H1 (cell line): ENCODE results near the gene SAMD4A. TPM values are rescaled to one million over a fixed set of nuclear protein-coding genes. Genes with fewer than 3 reads are reported as not detected.

Source experiments
- CTCF ChIA-PET: fragments of 300-600 bp; sonication (Branson Sonifier 250); formaldehyde crosslinking; loops from one replicate; lab custom pipeline; 2021; ENCODE audit not compliant: partially characterized antibody; lab: Charles Lee
- POLR2A ChIA-PET: fragments of 300-600 bp; sonication (Branson Sonifier 250); formaldehyde crosslinking; loops from one replicate; lab custom pipeline; 2021; ENCODE audit warnings: inconsistent platforms; ENCODE audit not compliant: partially characterized antibody; lab: Charles Lee
- DNase-seq, 2 experiments: peaks; one replicate each; pipeline versions ENCODE4 v3.0.0 to v3.0.0-alpha.2; 2010 to 2022; ENCODE audit warnings: low spot score in 2 of 2, low read depth in 1 of 2, mixed read lengths in 1 of 2
- FAIRE-seq: peaks from 2 replicates; lab custom pipeline; 2011; peaks lifted over from hg19 to GRCh38; lab: Jason Lieb, UNC
- H2AFZ ChIP-seq: 2 replicates; pipeline ENCODE4 v1.8.1; 2012; ENCODE audit warnings: low read length, inconsistent platforms
- H2AK5ac ChIP-seq: 2 replicates; pipeline ENCODE4 v1.6.1; 2013; ENCODE audit warnings: low read depth, low read length
- H2BK120ac ChIP-seq: replicated peaks from 2 replicates; pipeline ENCODE3; 2013; ENCODE audit warnings: low read depth, low read length, inconsistent platforms
- H2BK12ac ChIP-seq: 2 replicates; pipeline ENCODE4 v1.6.1; 2013; ENCODE audit warnings: low read depth, low read length
- H2BK15ac ChIP-seq: 2 replicates; pipeline ENCODE4 v1.6.1; 2013; ENCODE audit warnings: low read length
- H2BK20ac ChIP-seq: 2 replicates; pipeline ENCODE4 v1.6.1; 2013; ENCODE audit warnings: low read length
- H2BK5ac ChIP-seq: 2 replicates; pipeline ENCODE4 v1.6.1; 2013; ENCODE audit warnings: low read depth, low read length
- H3K14ac ChIP-seq: 2 replicates; pipeline ENCODE4 v1.6.1; 2013; ENCODE audit warnings: inconsistent platforms; ENCODE audit not compliant: insufficient read length
- H3K18ac ChIP-seq: 2 replicates; pipeline ENCODE4 v1.6.1; 2013; ENCODE audit warnings: low read length; ENCODE audit errors: extremely low read depth
- H3K23ac ChIP-seq: 2 replicates; pipeline ENCODE4 v1.6.1; 2013; ENCODE audit warnings: inconsistent platforms; ENCODE audit not compliant: insufficient read length
- H3K23me2 ChIP-seq: 2 replicates; pipeline ENCODE4 v1.6.1; 2013; ENCODE audit warnings: low read depth, low read length
- H3K27ac ChIP-seq: 2 replicates; pipeline ENCODE4 v1.6.1; 2011; ENCODE audit warnings: low read depth, low read length, inconsistent platforms
- H3K27me3 ChIP-seq, 4 experiments: replicated peaks in 1 of 4; 1 replicate in 1 of 4; 2 replicates in 3 of 4; pipeline versions ENCODE4 v1.6.1 to v1.8.1; 2011 to 2013; ENCODE audit warnings: low read length in 3 of 4, mild to moderate bottlenecking in 3 of 4, inconsistent platforms in 2 of 4, mixed read lengths in 2 of 4, moderate library complexity in 1 of 4; ENCODE audit not compliant: control insufficient read depth in 3 of 4, insufficient read depth in 3 of 4; ENCODE audit errors: extremely low read depth in 1 of 4
- H3K36me3 ChIP-seq, 4 experiments: 2 replicates each; pipeline versions ENCODE4 v1.6.1 to v1.8.1; 2011 to 2013; ENCODE audit warnings: mild to moderate bottlenecking in 4 of 4, low read length in 3 of 4, moderate library complexity in 2 of 4, control low read depth in 1 of 4, inconsistent platforms in 1 of 4; ENCODE audit not compliant: insufficient read depth in 4 of 4, control insufficient read depth in 2 of 4
- H3K4ac ChIP-seq: replicated peaks from 2 replicates; pipeline ENCODE3; 2013; ENCODE audit warnings: low read length, low read depth, mixed read lengths, inconsistent platforms; ENCODE audit not compliant: insufficient read length
- H3K4me1 ChIP-seq, 4 experiments: replicated peaks in 1 of 4; 1 replicate in 1 of 4; 2 replicates in 3 of 4; pipeline versions ENCODE4 v1.6.1 to v1.8.1; 2011 to 2013; ENCODE audit warnings: low read length in 3 of 4, inconsistent platforms in 2 of 4, mixed read lengths in 1 of 4; ENCODE audit not compliant: insufficient read depth in 4 of 4, control insufficient read depth in 3 of 4
- H3K4me2 ChIP-seq, 2 experiments: 2 replicates each; pipeline versions ENCODE4 v1.6.1 to v1.8.1; 2011 to 2013; ENCODE audit warnings: low read depth in 2 of 2, low read length in 2 of 2, control low read depth in 1 of 2, inconsistent platforms in 1 of 2, mild to moderate bottlenecking in 1 of 2; ENCODE audit not compliant: insufficient read depth in 1 of 2
- H3K4me3 ChIP-seq, 4 experiments: fragments of 200-600, 300-600 bp in 1 of 4; sonication (generic), shearing (Covaris generic), sonication (Bioruptor Twin) in 1 of 4; 2 replicates each; pipeline versions ENCODE4 v1.5.1 to v1.8.1; 2011 to 2016; ENCODE audit warnings: low read length in 4 of 4, low read depth in 3 of 4, control low read depth in 2 of 4, inconsistent platforms in 2 of 4, mild to moderate bottlenecking in 2 of 4, mixed read lengths in 1 of 4, moderate library complexity in 1 of 4; ENCODE audit not compliant: insufficient read depth in 2 of 4; ENCODE audit errors: extremely low read depth in 1 of 4
- H3K56ac ChIP-seq: replicated peaks from 2 replicates; pipeline ENCODE3; 2013; ENCODE audit warnings: low read depth, mild to moderate bottlenecking, mixed read lengths, low read length, inconsistent platforms; ENCODE audit not compliant: insufficient read length
- H3K79me1 ChIP-seq: 2 replicates; pipeline ENCODE4 v1.6.1; 2013; ENCODE audit warnings: low read depth, low read length, control low read depth
- H3K79me2 ChIP-seq, 2 experiments: 2 replicates each; pipeline versions ENCODE4 v1.6.1 to v1.8.1; 2012 to 2013; ENCODE audit warnings: low read length in 2 of 2, mild to moderate bottlenecking in 2 of 2, inconsistent platforms in 1 of 2; ENCODE audit not compliant: insufficient read depth in 2 of 2, control insufficient read depth in 1 of 2
- H3K9ac ChIP-seq, 4 experiments: replicated peaks in 1 of 4; 1 replicate in 1 of 4; 2 replicates in 3 of 4; pipeline versions ENCODE4 v1.6.1 to v1.8.1; 2011 to 2013; ENCODE audit warnings: low read depth in 3 of 4, low read length in 3 of 4, control low read depth in 2 of 4, mild to moderate bottlenecking in 2 of 4, moderate library complexity in 2 of 4, inconsistent platforms in 1 of 4; ENCODE audit errors: extremely low read depth in 1 of 4
- H3K9me3 ChIP-seq, 2 experiments: 2 replicates each; pipeline versions ENCODE4 v1.6.1 to v1.8.1; 2012 to 2013; ENCODE audit warnings: mild to moderate bottlenecking in 2 of 2, moderate library complexity in 2 of 2, control low read depth in 1 of 2, inconsistent platforms in 1 of 2, low read depth in 1 of 2, low read length in 1 of 2, mixed read lengths in 1 of 2; ENCODE audit not compliant: insufficient read depth in 2 of 2
- H4K20me1 ChIP-seq, 2 experiments: replicated peaks in 1 of 2; 2 replicates each; pipeline versions ENCODE3 to v1.8.1; 2011 to 2013; ENCODE audit warnings: inconsistent platforms in 2 of 2, low read length in 2 of 2, mild to moderate bottlenecking in 1 of 2; ENCODE audit not compliant: insufficient read depth in 2 of 2, control insufficient read depth in 1 of 2
- H4K5ac ChIP-seq: 2 replicates; pipeline ENCODE4 v1.6.1; 2013; ENCODE audit warnings: low read length, low read depth, mixed read lengths, inconsistent platforms; ENCODE audit not compliant: insufficient read length
- H4K8ac ChIP-seq: 2 replicates; pipeline ENCODE4 v1.8.0; 2013; ENCODE audit warnings: mild to moderate bottlenecking, moderate library complexity, low read length, inconsistent platforms; ENCODE audit not compliant: insufficient read depth; ENCODE audit errors: extremely low read depth
- H4K91ac ChIP-seq: replicated peaks from 2 replicates; pipeline ENCODE3; 2013; ENCODE audit warnings: low read length, mixed read lengths, inconsistent platforms; ENCODE audit not compliant: insufficient read length
- BACH1 ChIP-seq: IDR thresholded peaks from 2 replicates; pipeline ENCODE4 v1.6.1; 2012; ENCODE audit warnings: low read length, improper control_type of control experiment
- BCL11A ChIP-seq, 2 experiments: IDR thresholded peaks; one replicate each; pipeline ENCODE4 v1.6.1; 2011; ENCODE audit warnings: low read depth in 2 of 2, low read length in 2 of 2, mild to moderate bottlenecking in 2 of 2
- CHD1 ChIP-seq: IDR thresholded peaks from 2 replicates; pipeline ENCODE4 v1.6.1; 2012; ENCODE audit warnings: low read depth, low read length, improper control_type of control experiment
- E2F6 ChIP-seq: IDR thresholded peaks from 2 replicates; pipeline ENCODE4 v1.6.1; 2012; ENCODE audit warnings: inconsistent platforms
- JUN ChIP-seq: IDR thresholded peaks from 2 replicates; pipeline ENCODE4 v1.6.1; 2011; ENCODE audit warnings: low read depth, mild to moderate bottlenecking, improper control_type of control experiment, low read length
- MAFK ChIP-seq: IDR thresholded peaks from 2 replicates; pipeline ENCODE4 v1.6.1; 2012; ENCODE audit warnings: low read depth, mild to moderate bottlenecking, improper control_type of control experiment, low read length
- MAX ChIP-seq: IDR thresholded peaks from 2 replicates; pipeline ENCODE4 v1.6.1; 2012; ENCODE audit warnings: inconsistent platforms
- NANOG ChIP-seq: IDR thresholded peaks from 2 replicates; pipeline ENCODE4 v1.6.1; 2011; ENCODE audit warnings: low read length, low read depth, mild to moderate bottlenecking, inconsistent platforms; ENCODE audit not compliant: insufficient read depth, poor library complexity, severe bottlenecking
- TEAD4 ChIP-seq: IDR thresholded peaks from 2 replicates; pipeline ENCODE4 v1.6.1; 2012; ENCODE audit warnings: low read depth, low read length, inconsistent platforms, mixed read lengths
- WGBS, 2 experiments: shearing (Covaris generic) in 1 of 2; methylation state at CpG; one replicate each; pipeline versions ENCODE4 v1.1.6 to v1.1.7; 2013 to 2015; ENCODE audit warnings: low lambda C conversion rate in 2 of 2, mixed read lengths in 2 of 2, inconsistent platforms in 1 of 2, low coverage in 1 of 2, missing lambda C conversion rate in 1 of 2; ENCODE audit not compliant: insufficient replicate concordance in 2 of 2, insufficient coverage in 1 of 2, insufficient read length in 1 of 2; ENCODE audit errors: extremely low coverage in 1 of 2, missing lambda C conversion rate in 1 of 2; 5-methylcytosine and 5-hydroxymethylcytosine counted together
- polyA plus RNA-seq, 7 experiments: library from polyadenylated mRNA; depleted of rRNA in 3 of 7; stranded (reverse) in 5 of 7; unstranded in 2 of 7; fragments of >200 nt in 5 of 7; fragments of 200-250 nt in 2 of 7; gene quantifications; 1 replicate in 5 of 7; 2 replicates in 1 of 7; 4 replicates in 1 of 7; pipeline versions ENCODE4 v1.2.1 to v1.2.3, GENCODE V29; 2011 to 2013; ENCODE audit warnings: missing spikeins in 2 of 7, mixed read lengths in 2 of 7
- total RNA-seq: library from RNA; stranded (reverse); fragmentation: NEBNext Ultra II Directional; extraction: Animal tissue kit (Norgen Biotek cat#: 25700); gene quantifications from 2 replicates; pipeline ENCODE4 v1.2.1, GENCODE V29; 2021

Gene SAMD4A
- total and polyA plus RNA-seq, 2 of the 8 experiments (the other 6 are each of a cell fraction or from before 2014, with no cell fraction given): 2.4 to 12.3 TPM

DNA sequence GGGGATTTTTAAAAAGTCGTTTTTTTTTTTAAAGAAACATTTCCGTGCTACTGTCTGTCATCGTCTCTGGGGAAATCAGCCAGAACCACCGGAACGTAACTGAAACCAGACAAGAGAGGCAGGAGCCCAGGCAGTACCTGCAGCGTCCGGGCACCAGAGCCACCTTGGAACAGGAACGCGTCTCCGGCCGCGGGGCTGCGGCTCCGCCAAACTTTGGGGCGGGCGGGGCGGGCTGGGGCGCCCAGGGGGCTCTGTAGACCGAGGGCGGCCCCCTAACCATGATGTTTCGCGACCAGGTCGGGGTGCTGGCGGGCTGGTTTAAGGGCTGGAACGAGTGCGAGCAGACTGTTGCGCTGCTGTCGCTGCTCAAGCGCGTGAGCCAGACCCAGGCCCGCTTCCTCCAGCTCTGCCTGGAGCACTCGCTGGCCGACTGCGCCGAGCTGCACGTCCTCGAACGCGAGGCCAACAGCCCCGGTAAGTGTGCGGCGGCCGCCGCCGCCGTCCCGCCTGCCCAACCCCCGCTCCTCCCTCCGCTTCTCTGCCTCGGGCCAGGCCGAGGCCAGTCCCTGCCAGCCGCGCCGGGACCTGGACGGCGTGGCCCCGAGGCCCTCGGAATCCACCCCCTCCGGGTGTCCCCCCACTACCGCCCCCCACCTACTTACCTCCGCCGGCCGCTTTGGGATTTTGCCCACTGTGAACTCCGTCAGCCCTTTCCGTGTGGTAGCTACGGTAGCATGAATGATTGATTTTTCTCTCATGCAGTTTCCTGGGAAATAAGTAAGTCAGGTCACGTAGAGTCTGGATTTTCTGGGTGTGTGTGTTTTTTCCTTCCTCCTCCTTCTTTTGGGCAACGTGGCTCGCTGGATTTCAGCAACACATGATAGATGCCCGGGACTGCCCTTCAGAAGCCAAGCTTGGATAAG lies 972 bp downstream of the SAMD4A start:
- H3K14ac ChIP-seq: no peak overlapping the region
- DNase-seq (peak in 1 of 2 experiments; percentile 77), FAIRE-seq (no peak)
- H3K23ac ChIP-seq: no peak overlapping the region
- H4K20me1 ChIP-seq: no peaks in the 10 kb centered on the region
- no peak overlapping the region for H3K4ac ChIP-seq
- H3K36me3 ChIP-seq: no peaks in the 10 kb centered on the region
- H3K4me3 ChIP-seq: peak overlapping the region; percentile 62 to 84 (median 77)
- H3K27me3 ChIP-seq: peaks cover 0 to 30% (median 11%) of the 10 kb centered on the region in 4 experiments; a peak in 4 of 7 replicates
- H3K4me2 ChIP-seq: peak overlapping the region; percentile 93 to 98
- H4K8ac ChIP-seq: peak overlapping the region; percentile 83; the same call in 1 of the 2 replicates
- H3K4me1 ChIP-seq: peaks cover 2 to 9% (median 6%) of the 10 kb centered on the region in 4 experiments; a peak in 6 of 7 replicates
- no peak overlapping the region for H2AK5ac ChIP-seq
- no peak overlapping the region for H2BK20ac ChIP-seq
- H2BK15ac ChIP-seq: no peak overlapping the region
- H2BK12ac ChIP-seq: no peak overlapping the region; the same call in 1 of the 2 replicates
- H3K9me3 ChIP-seq: no peaks in the 10 kb centered on the region
- no peaks in the 10 kb centered on the region; the same call in 1 of the 2 replicates for H3K79me1 ChIP-seq
- peak overlapping the region; percentile 79; the same call in 1 of the 2 replicates for H3K18ac ChIP-seq
- peak overlapping the region; percentile 34; the same call in 1 of the 2 replicates for H2AFZ ChIP-seq
- H3K79me2 ChIP-seq: peaks cover 0 to 13% of the 10 kb centered on the region in 2 experiments; a peak in 2 of 4 replicates
- POLR2A ChIA-PET: interaction anchor here (0.6 to 3.3 kb wide), 17 partner anchors 10 to 237 kb away, joined by 3 to 17 read pairs (median 4); no protein-coding TSS in a partner anchor
- H2BK5ac ChIP-seq: no peak overlapping the region; the same call in 1 of the 2 replicates
- 4% methylated on average over 39 of the region's 70 CpGs; no CpG with 5 or more reads in 1 of the 2 experiments for WGBS, 2 experiments
- no peak overlapping the region for H3K56ac ChIP-seq
- H4K5ac ChIP-seq: no peak overlapping the region
- CTCF ChIA-PET: interaction anchor here (0.8 to 8.8 kb wide), 20 partner anchors 13 to 253 kb away, joined by 3 to 98 read pairs (median 4); no protein-coding TSS in a partner anchor
- no peak overlapping the region for H4K91ac ChIP-seq
- peaks cover 20% of the 10 kb centered on the region for H3K23me2 ChIP-seq
- H2BK120ac ChIP-seq: peak overlapping the region; percentile 31
- H3K9ac ChIP-seq: peak overlapping the region in 1 of 4 experiments; percentile 14; a peak in 3 of 7 replicates
- no peak overlapping the region for H3K27ac ChIP-seq
- no peak for TF ChIP-seq BACH1
- TF ChIP-seq MAX: peak; percentile 47; the same call in 1 of the 2 replicates
- TF ChIP-seq BCL11A (IDR thresholded peaks at IDR 0.05; ENCODE audit: low read depth in 2 of 2, low read length in 2 of 2): no peak
- TF ChIP-seq TEAD4: no peak
- no peak for TF ChIP-seq MAFK
- TF ChIP-seq NANOG: no peak
- TF ChIP-seq CHD1: no peak
- TF ChIP-seq JUN: no peak
- 0 out of 2 replicates have a peak, but pooled peaks have one; percentile 28 for TF ChIP-seq E2F6
